CD4-positive, alpha-beta T cell treated with Interleukin-15 for 4 hours (primary cell): Measurements from ENCODE around the gene FAM111A.

Experiments used
- DNase-seq: peaks from one replicate; pipeline ENCODE4 v3.0.0-alpha.2; 2020; ENCODE audit warnings: low spot score

FAM111A gene

GRCh38 chr11:59180168-59180776 lies 37.6 kb downstream of the FAM111A start:
- DNase-seq = no peak

DNA sequence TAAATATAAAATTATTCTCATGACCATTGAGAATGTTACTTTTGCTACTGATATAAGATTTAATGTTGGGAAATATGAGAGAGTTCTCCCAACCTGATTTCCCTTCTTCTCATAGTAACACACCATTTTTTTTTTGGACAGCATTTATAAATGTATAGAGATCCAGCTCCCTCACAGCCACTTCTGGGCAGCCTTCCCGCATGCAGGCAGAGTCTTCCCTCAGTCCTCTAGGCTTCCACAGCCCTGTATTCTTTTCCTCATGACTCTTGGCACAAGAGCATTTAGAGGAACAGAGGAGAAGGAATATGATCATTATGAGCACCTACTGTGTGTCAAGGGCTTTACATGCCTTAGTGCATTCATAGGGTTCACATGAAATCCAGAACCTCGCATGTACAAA lies 38.3 kb downstream of the FAM111A start:
- no peak for DNase-seq

GRCh38 chr11:59181746-59182456 lies 39.2 kb downstream of the FAM111A start:
- no peak for DNase-seq

DNA sequence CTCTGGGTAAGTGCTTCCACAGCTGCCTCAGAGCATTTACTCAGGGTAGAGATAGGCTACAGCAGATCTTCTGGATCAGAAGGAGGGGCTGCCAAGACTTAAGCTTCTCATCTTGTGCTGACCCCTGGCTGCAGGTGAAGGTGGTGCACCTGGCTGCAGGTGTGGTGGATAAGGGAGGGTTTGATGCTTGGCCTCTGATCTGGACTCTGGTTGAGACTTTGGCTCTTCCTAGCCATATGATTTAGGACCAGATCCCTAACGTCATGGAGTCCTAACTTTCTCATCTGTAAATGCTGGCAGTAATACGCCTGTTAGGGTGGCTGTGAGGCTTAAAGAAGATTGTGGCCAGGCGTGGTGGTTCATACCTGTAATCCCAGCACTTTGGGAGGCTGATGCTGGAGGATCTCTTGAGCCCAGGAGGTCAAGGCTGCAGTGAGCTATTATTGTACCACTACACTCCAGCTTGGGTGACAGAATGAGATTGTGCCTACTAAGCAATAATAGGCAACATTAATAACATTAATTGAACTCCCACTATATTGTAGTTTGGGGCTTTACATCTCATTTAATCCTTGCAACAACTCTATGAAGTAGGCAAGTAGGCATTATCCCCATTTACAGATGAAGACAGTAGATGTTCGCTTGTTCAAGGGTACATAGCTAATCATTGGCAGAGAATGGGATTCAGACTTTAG lies 39.9 kb downstream of the FAM111A start:
- no peak for DNase-seq

DNA sequence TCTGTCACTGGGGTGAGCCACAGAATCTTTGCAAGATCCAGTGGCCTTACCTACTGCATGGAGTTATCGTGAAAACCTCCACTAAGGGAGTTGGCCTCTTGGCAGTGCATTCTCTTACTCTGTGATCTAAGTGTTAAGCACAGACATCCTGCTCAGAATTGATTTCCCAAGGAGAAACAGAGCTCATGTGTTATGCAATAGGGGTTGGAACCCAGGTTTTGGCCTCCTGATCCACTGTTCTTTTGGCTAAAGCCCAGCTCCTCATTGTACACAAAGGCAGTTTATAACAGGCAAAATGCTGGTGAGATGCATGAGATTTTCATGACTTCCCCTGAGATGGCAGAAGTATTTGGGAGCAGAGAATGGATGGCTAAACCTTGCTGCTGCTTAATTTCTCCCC lies 41.1 kb downstream of the FAM111A start:
- no peak for DNase-seq

DNA sequence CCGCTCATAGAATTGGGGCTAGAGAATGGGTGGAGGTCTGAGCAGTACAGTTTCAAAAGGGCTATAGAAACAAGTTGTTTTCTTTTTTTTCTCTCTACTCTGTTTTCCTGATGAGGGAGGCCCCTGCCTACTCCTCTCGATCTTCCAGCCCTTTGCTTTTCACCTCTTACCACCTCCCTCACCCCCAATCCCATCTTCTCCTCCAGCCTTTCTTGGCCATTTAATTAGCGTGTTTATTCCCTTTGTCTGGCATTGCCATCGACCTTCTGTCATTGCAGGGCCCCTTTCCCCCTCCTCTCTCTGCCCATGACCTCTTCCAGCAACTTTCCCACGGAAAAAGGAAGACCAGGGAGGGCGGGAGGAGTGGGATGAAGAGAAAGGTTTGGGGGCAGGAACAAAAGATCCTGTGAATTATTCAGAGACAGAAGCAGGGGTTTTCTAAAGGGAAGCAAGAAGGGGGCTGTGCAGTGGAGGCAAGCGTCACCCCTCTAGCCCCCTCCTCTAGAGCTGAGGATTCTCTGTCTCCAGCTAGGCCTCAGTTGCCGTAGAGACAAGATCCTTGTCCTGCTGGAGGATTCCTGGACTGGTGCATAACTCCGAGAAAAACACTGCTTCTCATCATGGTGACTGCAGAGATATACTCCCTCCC lies 42.2 kb downstream of the FAM111A start:
- DNase-seq = no peak

GRCh38 chr11:59185386-59185945 lies 42.8 kb downstream of the FAM111A start:
- DNase-seq = no peak

- DNase-seq = peak; percentile 39
Measured at GRCh38 chr11:59186130-59186594, 43.5 kb downstream of the FAM111A start.

DNA sequence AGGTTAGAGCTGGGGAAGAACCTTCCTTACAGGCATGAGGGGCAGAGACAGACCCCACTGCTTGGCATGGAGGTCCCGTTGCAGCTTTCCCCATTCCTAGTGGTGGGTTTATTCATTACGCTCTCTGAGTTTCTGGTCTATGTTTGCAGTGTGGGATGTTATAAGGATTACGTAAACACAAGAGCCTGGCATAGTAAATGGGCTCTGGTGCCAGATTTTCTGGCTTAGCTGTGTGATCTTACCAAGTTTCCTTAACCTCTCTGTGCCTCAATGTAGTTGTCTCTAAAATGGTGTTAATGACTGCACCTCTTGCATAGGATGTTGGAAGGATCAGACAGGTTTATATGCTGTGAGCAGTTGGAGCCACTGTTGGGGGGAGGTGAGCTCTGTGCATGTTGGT lies 44.4 kb downstream of the FAM111A start:
- no peak for DNase-seq

DNA sequence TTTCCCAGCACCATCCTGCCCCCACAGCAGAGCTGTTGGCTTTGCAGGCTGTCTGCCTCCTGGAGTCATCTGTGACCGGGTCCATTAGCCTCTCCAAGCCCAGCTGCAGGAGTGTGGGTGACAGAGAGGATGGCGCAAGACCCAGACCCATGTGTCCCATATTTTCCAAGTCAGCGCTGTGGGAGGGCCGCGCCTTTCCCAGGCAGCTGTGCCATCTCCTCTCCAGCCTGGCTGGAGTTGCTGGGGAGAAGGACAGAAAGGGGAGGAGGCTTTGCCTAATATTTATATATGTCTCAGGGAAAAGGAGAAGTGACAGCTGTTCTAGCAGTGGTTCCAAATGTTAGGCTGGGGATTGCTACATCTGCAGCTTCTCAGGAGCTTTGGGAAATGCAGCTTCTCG lies 44.9 kb downstream of the FAM111A start:
- DNase-seq = no peak

- no peak for DNase-seq
Measured at GRCh38 chr11:59188954-59189353, 46.3 kb downstream of the FAM111A start.

- no peak for DNase-seq
Measured at GRCh38 chr11:59189986-59190385, 47.3 kb downstream of the FAM111A start.

GRCh38 chr11:59191095-59191494 lies 48.4 kb downstream of the FAM111A start:
- DNase-seq = no peak

DNA sequence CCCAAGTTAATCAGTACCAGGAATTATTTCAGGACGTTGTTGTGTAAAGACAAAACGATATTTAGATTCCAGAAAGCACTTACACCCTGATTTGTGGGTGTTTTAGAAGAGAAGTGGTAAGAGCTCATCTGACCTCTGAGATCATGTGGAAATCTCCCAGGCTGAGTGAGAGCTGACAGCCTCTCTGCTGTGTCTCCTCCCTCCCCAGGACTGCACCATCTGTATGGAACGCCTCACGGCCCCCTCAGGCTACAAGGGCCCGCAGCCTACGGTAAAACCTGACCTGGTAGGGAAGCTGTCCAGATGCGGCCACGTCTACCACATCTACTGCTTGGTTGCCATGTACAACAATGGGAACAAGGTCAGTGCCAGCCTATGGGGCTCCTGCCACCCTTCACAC lies 49.2 kb downstream of the FAM111A start:
- DNase-seq = no peak

DNA sequence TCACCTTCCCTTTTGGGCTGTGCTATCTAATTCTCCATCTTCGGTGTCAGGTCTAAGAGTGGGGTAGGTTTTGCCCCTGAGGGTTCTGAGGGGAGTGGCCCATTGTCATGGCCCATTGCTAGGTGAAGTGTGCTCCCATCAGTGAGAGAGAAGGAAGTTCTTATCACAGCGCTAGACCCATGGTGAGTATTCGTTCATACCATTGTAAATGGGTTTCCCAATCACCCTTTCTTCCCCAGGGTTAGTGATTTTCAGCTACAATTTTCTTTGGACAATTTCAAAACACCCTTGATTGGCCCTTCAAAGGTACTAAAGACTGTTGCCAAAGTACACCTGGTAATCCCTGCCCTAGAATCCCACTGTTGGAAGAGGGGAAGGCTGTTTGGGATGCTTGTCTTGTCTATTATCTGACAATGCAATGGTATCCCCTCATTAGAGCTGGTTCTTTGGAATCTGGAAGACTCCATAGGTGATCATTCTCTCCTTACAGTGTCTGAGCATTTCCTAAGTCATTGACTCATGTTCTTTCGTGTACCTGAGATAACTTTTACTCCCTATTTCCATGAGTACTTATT lies 49.9 kb downstream of the FAM111A start:
- DNase-seq = no peak

DNA sequence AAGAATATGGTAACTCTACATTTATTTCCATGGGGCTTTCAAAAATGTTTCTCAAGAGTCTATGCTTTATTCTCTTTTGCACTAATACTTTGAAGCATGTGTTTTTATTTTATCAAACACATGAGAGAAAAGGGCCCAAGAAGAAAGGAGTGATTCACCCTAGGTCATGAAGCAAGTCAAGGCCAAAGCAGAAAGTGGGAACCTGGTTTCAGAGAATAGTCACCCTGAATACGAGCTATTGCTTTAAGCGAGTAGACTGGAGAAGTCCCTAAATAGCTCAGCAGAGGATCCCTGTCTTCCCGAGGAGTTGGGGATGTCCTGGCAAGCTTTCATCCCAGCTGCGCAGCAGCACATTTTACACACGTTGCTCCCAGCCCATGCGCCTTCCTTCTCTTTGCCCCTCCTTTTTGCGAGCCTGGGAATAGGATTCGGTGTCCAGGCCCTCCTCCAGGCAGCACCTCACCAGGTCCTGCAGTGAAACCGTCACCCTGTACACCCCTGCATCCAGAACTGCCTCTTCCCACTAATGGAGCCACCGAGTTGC lies 51.0 kb downstream of the FAM111A start:
- DNase-seq = no peak

GRCh38 chr11:59195586-59195985 lies 52.9 kb downstream of the FAM111A start:
- DNase-seq = no peak

GRCh38 chr11:59196777-59197176 lies 54.1 kb downstream of the FAM111A start:
- no peak for DNase-seq

- DNase-seq = no peak
Measured at GRCh38 chr11:59197991-59198390, 55.3 kb downstream of the FAM111A start.

- no peak for DNase-seq
Measured at GRCh38 chr11:59198726-59199125, 56.1 kb downstream of the FAM111A start.

- peak; percentile 15 for DNase-seq
Measured at GRCh38 chr11:59199546-59200422, 57.1 kb downstream of the FAM111A start.
